GM18508 (cell line): ENCODE results near the gene CD79A.

Experiments used
- ATAC-seq: cut with Tn5 transposase; IDR thresholded peaks from one replicate; pipeline ENCODE4 v1.9.1; 2021; ENCODE audit warnings: moderate number of reproducible peaks; ENCODE audit not compliant: insufficient read depth, unreplicated experiment

CD79A gene

GRCh38 chr19:41929536-41930071 is 52.5 kb downstream of the CD79A start:
- no peak for ATAC-seq

- ATAC-seq = no peak
Observed at GRCh38 chr19:41930322-41930722, 53.2 kb downstream of the CD79A start.
